Esophagus mucosa (tissue), 1 donor: Measurements from ENCODE around the gene UNC80. TPM values are rescaled to one million over a fixed set of nuclear protein-coding genes. Genes with fewer than 3 reads are reported as not detected.

Source experiments
- ATAC-seq: fragments of 200-7000 bp; cut with Tn5 transposase; one replicate; pipeline ENCODE4 v1.9.1; 2020
- total RNA-seq: library from RNA; stranded (reverse); gene quantifications from one replicate; pipeline ENCODE4 v1.2.4, GENCODE V29; 2023
- donor health status: DM: yes; HTN: yes; CAD: no.

The UNC80 gene
- total RNA-seq, 1 donor from 2014 or later, result 0.04 TPM

- ATAC-seq, result no peak
Measured at GRCh38 chr2:210034087-210034683, 262.6 kb downstream of the UNC80 start.

GRCh38 chr2:210035679-210036078, 264.0 kb downstream of the UNC80 start:
- peak; percentile 81 for ATAC-seq

- no peak for ATAC-seq
Measured at GRCh38 chr2:210038078-210038477, 266.4 kb downstream of the UNC80 start.

- no peak for ATAC-seq
Measured at GRCh38 chr2:210046851-210047500, 275.3 kb downstream of the UNC80 start.

Other genes starting within 250 kb of the UNC80 start
- 43.2 TPM for gene RPE, start 230.8 kb downstream of the UNC80 start, total RNA-seq